GM19099 (cell line): Measurements from ENCODE around the gene NFU1.

Experiments
- POLR2A ChIP-seq: IDR thresholded peaks from 3 replicates; pipeline ENCODE4 v1.6.1; 2011; ENCODE audit warnings: low read depth; ENCODE audit not compliant: insufficient read length; ENCODE audit errors: extremely low read depth

NFU1 gene

DNA sequence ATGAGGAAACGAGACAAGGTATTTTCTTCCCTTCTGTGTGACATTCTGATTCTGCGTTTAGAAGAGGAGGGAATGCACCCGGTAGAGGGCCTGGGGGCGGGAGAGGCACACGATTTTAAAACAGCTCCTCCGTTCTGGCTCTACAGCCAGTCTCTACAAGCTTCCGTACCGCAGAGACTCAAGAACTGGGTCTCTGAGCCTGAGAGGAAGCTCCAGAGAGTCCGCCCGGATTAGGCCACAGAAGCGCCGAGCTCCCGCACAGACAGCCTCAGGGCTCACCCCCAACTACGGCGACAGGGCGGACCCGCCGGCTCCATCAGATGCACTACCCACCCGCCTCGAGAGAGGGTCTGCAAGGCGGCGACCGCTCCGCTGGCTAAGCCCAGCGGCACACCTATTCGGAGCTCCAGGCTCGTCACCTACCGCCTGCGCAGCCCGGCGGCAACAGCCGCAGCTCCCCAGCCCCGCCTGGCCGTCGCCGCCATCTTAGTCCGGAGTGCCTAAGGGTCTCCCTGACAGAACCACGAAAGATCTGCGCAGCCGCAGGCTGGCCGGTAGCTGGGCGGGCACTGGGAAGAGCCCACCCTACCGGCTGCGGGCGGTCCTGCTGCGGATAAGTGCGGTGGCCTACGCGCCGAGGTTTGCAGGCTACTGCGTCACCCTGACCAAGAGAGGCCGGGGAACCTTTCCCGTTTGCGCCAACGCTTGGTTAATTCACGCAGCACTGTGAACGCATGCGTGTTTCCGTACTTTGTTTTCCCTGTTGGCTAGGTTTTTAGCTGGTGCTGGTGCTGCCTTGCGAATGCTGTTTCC is at the start of gene NFU1:
TSS of gene NFU1 (minus strand) at position 498 of the 813 bp plus-strand sequence. CDS start at position 485, 13 bp downstream.
- peak; percentile 95 for TF ChIP-seq POLR2A

GRCh38 chr2:69483696-69484095 is 46.5 kb upstream of the NFU1 start:
- no peak for TF ChIP-seq POLR2A

- TF ChIP-seq POLR2A = no peak
Measured at GRCh38 chr2:69483024-69483423, 45.8 kb upstream of the NFU1 start.

GRCh38 chr2:69482471-69482870 is 45.2 kb upstream of the NFU1 start:
- no peak for TF ChIP-seq POLR2A

DNA sequence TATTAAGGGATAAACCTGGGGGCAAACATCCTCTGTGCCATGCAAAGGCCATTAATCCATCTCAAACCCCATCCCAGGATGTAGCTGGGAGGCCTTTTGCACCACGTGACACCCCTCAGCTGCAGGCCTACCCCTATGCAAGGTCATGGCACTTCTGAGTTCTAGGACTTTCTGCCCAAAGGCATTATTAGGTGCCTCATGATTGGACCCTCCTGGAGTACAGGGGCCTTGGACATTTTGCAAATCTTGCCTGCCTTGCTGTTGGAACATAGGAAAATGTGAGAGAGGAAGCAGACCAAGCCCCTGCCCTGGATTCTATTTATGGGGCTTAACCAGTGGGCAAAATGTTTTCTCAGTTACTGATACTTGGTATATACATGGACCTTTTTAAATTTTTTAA is 44.2 kb upstream of the NFU1 start:
- TF ChIP-seq POLR2A = no peak

- TF ChIP-seq POLR2A = no peak
Measured at GRCh38 chr2:69477627-69478026, 40.4 kb upstream of the NFU1 start.

- no peak for TF ChIP-seq POLR2A
Measured at GRCh38 chr2:69474688-69475087, 37.5 kb upstream of the NFU1 start.

DNA sequence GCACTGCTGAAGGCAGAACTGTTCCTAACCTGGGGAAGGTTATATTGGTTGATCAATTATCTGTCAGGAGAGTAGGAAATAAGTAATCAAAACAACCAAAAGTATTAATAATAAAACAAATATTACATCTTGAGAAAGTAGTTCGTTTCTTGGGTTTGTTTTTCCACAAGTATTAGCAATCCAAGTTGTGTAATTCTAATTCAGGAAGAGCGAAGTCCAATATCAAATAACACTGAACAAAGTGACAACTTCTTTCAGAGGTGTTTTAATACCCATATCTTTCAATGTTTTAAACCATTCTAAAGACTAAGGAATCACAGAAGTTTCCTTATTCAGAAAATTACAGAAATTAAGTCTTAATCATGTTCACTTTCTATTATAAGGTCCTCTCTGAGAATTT is 34.6 kb upstream of the NFU1 start:
- no peak for TF ChIP-seq POLR2A

DNA sequence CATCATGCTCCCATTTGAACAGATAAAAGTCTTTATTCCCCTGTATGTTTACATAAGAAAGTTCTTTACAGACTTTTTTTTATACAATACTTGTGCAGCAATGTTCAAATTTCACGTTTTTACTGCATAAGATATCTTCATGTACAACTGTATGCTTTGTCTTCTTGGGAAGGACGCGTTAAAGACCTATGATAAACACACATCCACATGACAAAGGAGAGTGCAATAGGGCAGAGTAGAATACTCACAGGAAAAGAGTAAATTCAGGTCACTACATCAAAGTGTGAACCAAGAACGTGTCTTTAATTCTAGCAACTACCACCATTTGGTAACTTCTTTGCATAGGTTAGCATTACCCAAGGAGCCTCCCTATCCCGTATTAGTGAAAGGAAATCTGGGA is 33.7 kb upstream of the NFU1 start:
- no peak for TF ChIP-seq POLR2A

GRCh38 chr2:69469784-69470183 is 32.5 kb upstream of the NFU1 start:
- TF ChIP-seq POLR2A = no peak

- no peak for TF ChIP-seq POLR2A
Measured at GRCh38 chr2:69469375-69469774, 32.1 kb upstream of the NFU1 start.

DNA sequence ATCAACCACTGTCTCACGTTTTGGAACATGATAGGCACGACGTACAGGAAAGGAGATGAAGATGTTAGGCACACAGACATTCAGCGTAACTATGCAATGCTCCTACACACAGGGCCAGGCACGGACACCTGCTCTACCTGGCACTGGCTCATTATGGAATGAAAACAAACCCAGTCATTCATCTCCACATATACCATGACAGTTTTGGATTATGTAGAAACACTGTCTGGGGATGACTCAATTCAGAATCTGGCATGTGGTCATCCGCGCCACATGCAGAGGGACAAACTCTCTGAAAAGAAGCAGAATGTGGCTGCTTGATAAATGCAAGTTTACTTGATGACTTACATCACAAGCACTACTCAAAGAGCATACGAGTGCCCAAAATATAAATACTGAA is 29.5 kb upstream of the NFU1 start:
- no peak for TF ChIP-seq POLR2A

GRCh38 chr2:69465513-69466456 is 28.6 kb upstream of the NFU1 start:
- TF ChIP-seq POLR2A = no peak

GRCh38 chr2:69464575-69464974 is 27.3 kb upstream of the NFU1 start:
- TF ChIP-seq POLR2A = no peak

DNA sequence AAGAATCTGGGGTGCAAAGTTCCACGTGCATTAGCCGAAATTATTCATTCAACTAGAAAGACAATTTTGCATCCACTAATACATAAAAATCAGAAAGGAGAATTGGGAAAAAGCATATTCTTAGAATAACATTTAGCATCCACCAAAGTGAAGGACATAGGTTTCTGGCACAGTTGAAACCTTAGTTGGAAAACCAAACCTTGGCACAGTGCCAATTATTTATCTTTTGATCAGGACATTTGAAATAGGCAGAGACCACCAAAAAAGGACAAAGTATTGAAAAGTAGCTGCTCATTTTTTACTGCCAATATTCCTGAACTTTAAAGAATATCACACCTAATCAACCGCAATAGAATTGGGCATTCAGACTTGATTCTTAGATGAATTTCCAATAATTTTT is 25.5 kb upstream of the NFU1 start:
- no peak for TF ChIP-seq POLR2A

DNA sequence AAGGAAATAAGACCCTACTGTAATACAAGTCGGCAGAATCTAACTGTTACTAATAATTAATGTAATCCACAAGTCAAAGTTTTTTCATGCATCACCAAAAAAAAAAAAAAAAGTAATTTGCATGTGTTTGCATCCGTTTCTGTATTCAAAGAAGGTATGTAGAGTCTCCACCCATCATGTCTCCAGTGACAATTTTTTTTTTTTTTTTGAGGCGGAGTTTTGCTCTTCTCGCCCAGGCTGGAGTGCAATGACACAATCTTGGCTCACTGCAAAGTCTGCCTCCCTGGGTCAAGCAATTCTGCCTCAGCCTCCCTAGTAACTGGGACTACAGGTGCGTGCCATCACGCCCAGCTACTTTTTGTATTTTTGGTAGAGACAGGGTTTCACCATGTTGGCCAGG is 24.2 kb upstream of the NFU1 start:
- no peak for TF ChIP-seq POLR2A
